ENCODE results near the gene IQCF2. TPM values are rescaled to one million over a fixed set of nuclear protein-coding genes. Genes with fewer than 3 reads are reported as not detected.
A peak's percentile ranks its signal among the peaks of the same experiment; 100 is the strongest.

IQCF2 gene
- polyA plus RNA-seq, 3 donors = not detected

DNA sequence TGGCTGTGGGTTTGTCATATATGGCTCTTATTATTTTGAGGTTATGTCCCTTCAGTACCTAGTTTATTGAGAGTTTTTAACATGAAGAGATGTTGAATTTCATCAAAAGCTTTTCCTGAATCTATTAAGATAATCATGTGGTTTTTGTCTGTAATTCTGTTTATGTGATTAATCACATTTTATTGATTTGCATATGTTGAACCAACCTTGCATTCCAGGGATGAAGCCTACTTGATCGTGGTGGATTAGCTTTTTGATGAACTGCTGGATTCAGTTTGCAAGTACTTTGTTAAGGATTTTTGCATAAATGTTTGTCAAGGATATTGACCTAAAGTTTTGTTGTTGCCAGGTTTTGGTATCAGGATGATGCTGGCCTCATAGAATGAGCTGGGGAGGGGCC is 33.1 kb upstream of the IQCF2 start:
- 100% methylated on average over 1 of the region's 1 CpG for WGBS (ENCODE audit: insufficient coverage)
- no peak overlapping the region for H3K4me3 Mint-ChIP-seq
- peaks cover 16 to 20% of the 10 kb centered on the region in 2 donors for H3K9me3 ChIP-seq (replicated peaks in 1 of 2; ENCODE audit: control insufficient read depth in 1 of 2, insufficient read depth in 1 of 2, low read length in 2 of 2)
- H3K36me3 Mint-ChIP-seq = no peaks in the 10 kb centered on the region
- no peak overlapping the region for H2AFZ ChIP-seq (ENCODE audit: insufficient read depth, low read depth, low read length, poor library complexity, severe bottlenecking)
- H3K4me1 Mint-ChIP-seq = no peaks in the 10 kb centered on the region
- no peak overlapping the region for H3K4me3 ChIP-seq (replicated peaks in 1 of 3; ENCODE audit: low read depth in 2 of 3, low read length in 3 of 3)
- H3K9ac ChIP-seq (ENCODE audit: insufficient read depth, low read length, poor library complexity, severe bottlenecking) = no peak overlapping the region
- intact Hi-C loops (cut with micrococcal nuclease) = no loop called here
- TF ChIP-seq, protein P1, sequence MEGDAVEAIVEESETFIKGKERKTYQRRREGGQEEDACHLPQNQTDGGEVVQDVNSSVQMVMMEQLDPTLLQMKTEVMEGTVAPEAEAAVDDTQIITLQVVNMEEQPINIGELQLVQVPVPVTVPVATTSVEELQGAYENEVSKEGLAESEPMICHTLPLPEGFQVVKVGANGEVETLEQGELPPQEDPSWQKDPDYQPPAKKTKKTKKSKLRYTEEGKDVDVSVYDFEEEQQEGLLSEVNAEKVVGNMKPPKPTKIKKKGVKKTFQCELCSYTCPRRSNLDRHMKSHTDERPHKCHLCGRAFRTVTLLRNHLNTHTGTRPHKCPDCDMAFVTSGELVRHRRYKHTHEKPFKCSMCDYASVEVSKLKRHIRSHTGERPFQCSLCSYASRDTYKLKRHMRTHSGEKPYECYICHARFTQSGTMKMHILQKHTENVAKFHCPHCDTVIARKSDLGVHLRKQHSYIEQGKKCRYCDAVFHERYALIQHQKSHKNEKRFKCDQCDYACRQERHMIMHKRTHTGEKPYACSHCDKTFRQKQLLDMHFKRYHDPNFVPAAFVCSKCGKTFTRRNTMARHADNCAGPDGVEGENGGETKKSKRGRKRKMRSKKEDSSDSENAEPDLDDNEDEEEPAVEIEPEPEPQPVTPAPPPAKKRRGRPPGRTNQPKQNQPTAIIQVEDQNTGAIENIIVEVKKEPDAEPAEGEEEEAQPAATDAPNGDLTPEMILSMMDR (IDR thresholded peaks at IDR 0.05) = no peak
- H3K9me3 Mint-ChIP-seq = peaks cover 14 to 28% (median 19%) of the 10 kb centered on the region in 7 donors
- H3K27ac Mint-ChIP-seq = no peak overlapping the region
- no peaks in the 10 kb centered on the region for H4K20me1 ChIP-seq (ENCODE audit: insufficient read depth, low read length)
- peaks cover 4 to 7% (median 6%) of the 10 kb centered on the region in 3 donors for H3K27me3 Mint-ChIP-seq (ENCODE audit: low read depth in 3 of 3)
- DNase-seq = no peak
- no peaks in the 10 kb centered on the region for H3K27me3 ChIP-seq (ENCODE audit: control insufficient read depth in 2 of 2, insufficient read depth in 2 of 2, low read length in 2 of 2)
- H3K36me3 ChIP-seq (replicated peaks in 1 of 2; ENCODE audit: control insufficient read depth in 1 of 2, insufficient read depth in 2 of 2, low read length in 2 of 2) = no peaks in the 10 kb centered on the region
- no peaks in the 10 kb centered on the region for H3K79me2 ChIP-seq (ENCODE audit: insufficient read depth, low read length)
- H3K4me2 ChIP-seq (replicated peaks; ENCODE audit: extremely low read depth, low read length, poor library complexity, severe bottlenecking) = no peak overlapping the region
- no peak overlapping the region for H3K27ac ChIP-seq (ENCODE audit: low read depth in 1 of 2, low read length in 2 of 2)
- H3K4me1 ChIP-seq (ENCODE audit: control insufficient read depth in 1 of 2, insufficient read depth in 2 of 2, low read length in 2 of 2) = no peaks in the 10 kb centered on the region

DNA sequence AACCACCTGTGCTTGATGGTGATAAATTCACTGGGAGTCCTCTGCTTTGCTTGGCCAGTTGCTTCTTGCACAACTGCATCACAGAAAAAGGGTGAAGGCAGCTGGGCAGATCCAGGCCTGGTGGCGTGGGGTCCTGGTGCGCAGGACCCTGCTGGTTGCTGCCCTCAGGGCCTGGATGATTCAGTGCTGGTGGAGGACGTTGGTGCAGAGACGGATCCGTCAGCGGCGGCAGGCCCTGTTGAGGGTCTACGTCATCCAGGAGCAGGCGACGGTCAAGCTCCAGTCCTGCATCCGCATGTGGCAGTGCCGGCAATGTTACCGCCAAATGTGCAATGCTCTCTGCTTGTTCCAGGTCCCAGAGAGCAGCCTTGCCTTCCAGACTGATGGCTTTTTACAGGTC is 31.1 kb upstream of the IQCF2 start:
- no peak for DNase-seq
- Histone ChIP-seq H3K9me3 (replicated peaks in 1 of 2; ENCODE audit: control insufficient read depth in 1 of 2, insufficient read depth in 1 of 2, low read length in 2 of 2) (peaks cover 16 to 20% of the 10 kb centered on the region in 2 donors), H3K4me1 (ENCODE audit: control insufficient read depth in 1 of 2, insufficient read depth in 2 of 2, low read length in 2 of 2) (no peaks in the 10 kb centered on the region), H2AFZ (ENCODE audit: insufficient read depth, low read depth, low read length, poor library complexity, severe bottlenecking) (no peak overlapping the region), H3K27me3 (ENCODE audit: control insufficient read depth in 2 of 2, insufficient read depth in 2 of 2, low read length in 2 of 2) (no peaks in the 10 kb centered on the region), H3K36me3 (replicated peaks in 1 of 2; ENCODE audit: control insufficient read depth in 1 of 2, insufficient read depth in 2 of 2, low read length in 2 of 2) (no peaks in the 10 kb centered on the region), H3K4me3 (replicated peaks in 1 of 3; ENCODE audit: low read depth in 2 of 3, low read length in 3 of 3) (no peak overlapping the region), H3K79me2 (ENCODE audit: insufficient read depth, low read length) (no peaks in the 10 kb centered on the region), H3K27ac (ENCODE audit: low read depth in 1 of 2, low read length in 2 of 2) (no peak overlapping the region), H3K9ac (ENCODE audit: insufficient read depth, low read length, poor library complexity, severe bottlenecking) (no peak overlapping the region), H4K20me1 (ENCODE audit: insufficient read depth, low read length) (no peaks in the 10 kb centered on the region), H3K4me2 (replicated peaks; ENCODE audit: extremely low read depth, low read length, poor library complexity, severe bottlenecking) (no peak overlapping the region)
- Mint-ChIP-seq H3K27ac (peak overlapping the region in 1 of 7 donors; percentile 32), H3K9me3 (peaks cover 17 to 32% (median 25%) of the 10 kb centered on the region in 7 donors), H3K4me1 (no peaks in the 10 kb centered on the region), H3K4me3 (no peak overlapping the region), H3K27me3 (ENCODE audit: low read depth in 3 of 3) (peaks cover 6 to 20% (median 12%) of the 10 kb centered on the region in 3 donors), H3K36me3 (no peaks in the 10 kb centered on the region)
- intact Hi-C loops (cut with micrococcal nuclease) = no loop called here
- TF ChIP-seq, protein P1 (IDR thresholded peaks at IDR 0.05) = no peak
- WGBS (ENCODE audit: insufficient coverage) = 98% methylated on average over 13 of the region's 13 CpGs

Data from CD14-positive monocyte (primary cell).